ENCODE data around the gene TAF5. TPM values are rescaled to one million over a fixed set of nuclear protein-coding genes. Genes with fewer than 3 reads are reported as not detected.

TAF5 gene
- total RNA-seq, 1 donor from 2014 or later = 2.4 TPM

DNA sequence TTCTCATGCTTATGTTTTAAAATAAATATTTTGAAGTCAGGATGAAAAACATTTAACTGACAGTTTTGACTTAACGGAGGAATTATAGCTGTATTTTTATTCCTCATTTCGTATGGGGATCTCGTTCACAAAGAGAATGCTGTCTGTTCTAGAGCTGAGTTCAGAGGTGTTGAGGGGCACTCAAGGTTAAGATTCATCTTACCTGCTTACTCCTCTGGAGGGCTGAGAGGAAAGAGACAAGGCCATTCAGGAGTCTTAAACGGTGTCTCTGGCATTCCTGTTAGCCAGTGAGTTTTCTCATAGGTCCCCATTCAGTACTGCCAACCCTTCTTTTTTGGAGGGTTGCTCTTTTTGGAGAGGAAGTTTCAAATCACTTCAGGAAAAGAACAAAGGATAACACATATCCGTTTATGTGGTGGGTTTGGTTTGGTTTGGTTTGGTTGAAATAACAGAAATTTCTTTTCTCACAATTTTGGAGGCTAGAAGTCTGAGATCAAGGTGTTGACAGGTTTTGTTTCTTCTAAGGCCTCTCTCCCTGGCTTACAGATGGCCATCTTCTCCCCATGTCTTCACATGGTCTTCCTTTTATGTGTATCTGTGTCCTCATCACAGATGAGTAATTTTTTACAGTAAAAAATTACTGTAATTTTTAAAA lies 61.3 kb downstream of the TAF5 start:
- no peak overlapping the region for H3K4me3 ChIP-seq

DNA sequence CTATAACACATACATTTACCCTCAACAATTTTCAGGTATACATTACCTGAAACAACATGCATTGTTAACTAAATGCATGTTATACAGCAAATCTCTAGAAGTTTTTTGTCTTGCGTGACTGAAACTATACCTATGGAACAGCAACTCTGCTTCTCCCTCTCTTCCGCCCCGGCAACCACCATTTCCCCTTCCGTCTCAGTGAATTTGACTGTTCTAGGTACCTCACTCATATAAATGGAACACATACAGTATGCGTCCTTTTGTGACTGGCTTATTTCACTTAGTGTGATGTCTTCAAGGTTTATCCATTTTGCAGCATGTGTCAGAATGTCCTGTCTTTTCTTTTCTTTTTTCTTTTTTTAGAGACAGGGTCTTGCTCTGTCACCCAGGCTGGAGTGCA lies 61.9 kb downstream of the TAF5 start:
- TF ChIP-seq, protein P1, sequence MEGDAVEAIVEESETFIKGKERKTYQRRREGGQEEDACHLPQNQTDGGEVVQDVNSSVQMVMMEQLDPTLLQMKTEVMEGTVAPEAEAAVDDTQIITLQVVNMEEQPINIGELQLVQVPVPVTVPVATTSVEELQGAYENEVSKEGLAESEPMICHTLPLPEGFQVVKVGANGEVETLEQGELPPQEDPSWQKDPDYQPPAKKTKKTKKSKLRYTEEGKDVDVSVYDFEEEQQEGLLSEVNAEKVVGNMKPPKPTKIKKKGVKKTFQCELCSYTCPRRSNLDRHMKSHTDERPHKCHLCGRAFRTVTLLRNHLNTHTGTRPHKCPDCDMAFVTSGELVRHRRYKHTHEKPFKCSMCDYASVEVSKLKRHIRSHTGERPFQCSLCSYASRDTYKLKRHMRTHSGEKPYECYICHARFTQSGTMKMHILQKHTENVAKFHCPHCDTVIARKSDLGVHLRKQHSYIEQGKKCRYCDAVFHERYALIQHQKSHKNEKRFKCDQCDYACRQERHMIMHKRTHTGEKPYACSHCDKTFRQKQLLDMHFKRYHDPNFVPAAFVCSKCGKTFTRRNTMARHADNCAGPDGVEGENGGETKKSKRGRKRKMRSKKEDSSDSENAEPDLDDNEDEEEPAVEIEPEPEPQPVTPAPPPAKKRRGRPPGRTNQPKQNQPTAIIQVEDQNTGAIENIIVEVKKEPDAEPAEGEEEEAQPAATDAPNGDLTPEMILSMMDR (IDR thresholded peaks at IDR 0.05) = no peak
- Histone ChIP-seq H3K27me3 (no peaks in the 10 kb centered on the region), H3K9me3 (no peaks in the 10 kb centered on the region), H3K4me3 (no peak overlapping the region), H3K4me1 (no peaks in the 10 kb centered on the region), H3K36me3 (peaks cover 26 to 72% of the 10 kb centered on the region in 2 donors), H3K27ac (no peak overlapping the region)
- intact Hi-C loops (cut with DNase I) = no loop called here
- no peak for DNase-seq (ENCODE audit: low spot score in 2 of 2)

More for the DNA sequence above, 61.3 kb downstream of the TAF5 start:
- Histone ChIP-seq H3K36me3 (peaks cover 31 to 72% of the 10 kb centered on the region in 2 donors), H3K27me3 (no peaks in the 10 kb centered on the region), H3K4me1 (no peaks in the 10 kb centered on the region), H3K27ac (no peak overlapping the region), H3K9me3 (no peaks in the 10 kb centered on the region)
- intact Hi-C loops (cut with DNase I) = no loop called here
- DNase-seq (ENCODE audit: low spot score in 2 of 2) = no peak
- TF ChIP-seq, protein P1 (IDR thresholded peaks at IDR 0.05) = no peak

DNA sequence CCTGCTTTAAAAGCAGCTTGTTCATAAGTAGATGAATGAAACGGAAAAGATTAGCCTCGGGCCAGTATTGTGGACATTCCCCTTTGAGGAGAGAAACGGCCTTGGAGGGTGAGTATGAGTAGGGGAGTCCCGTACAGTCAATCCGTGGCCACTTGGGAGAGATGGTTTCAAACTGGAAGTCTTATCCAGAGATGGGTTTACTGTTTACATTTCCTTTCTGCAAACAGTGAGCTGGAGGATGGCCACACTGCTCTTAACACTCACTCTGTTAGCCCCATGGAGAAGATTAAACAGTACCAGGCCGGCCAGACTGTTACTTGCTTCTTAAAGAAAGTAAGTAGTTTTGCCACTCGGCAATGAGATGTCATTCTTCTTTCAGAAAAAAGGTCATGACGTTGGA lies 64.1 kb downstream of the TAF5 start:
- Histone ChIP-seq H3K36me3 (peaks cover 30 to 75% of the 10 kb centered on the region in 2 donors), H3K9me3 (no peaks in the 10 kb centered on the region), H3K27ac (no peak overlapping the region), H3K4me3 (no peak overlapping the region), H3K27me3 (no peaks in the 10 kb centered on the region), H3K4me1 (no peaks in the 10 kb centered on the region)
- no peak for DNase-seq (ENCODE audit: low spot score in 2 of 2)
- intact Hi-C loops (cut with DNase I) = no loop called here
- TF ChIP-seq, protein P1 (IDR thresholded peaks at IDR 0.05) = no peak

DNA sequence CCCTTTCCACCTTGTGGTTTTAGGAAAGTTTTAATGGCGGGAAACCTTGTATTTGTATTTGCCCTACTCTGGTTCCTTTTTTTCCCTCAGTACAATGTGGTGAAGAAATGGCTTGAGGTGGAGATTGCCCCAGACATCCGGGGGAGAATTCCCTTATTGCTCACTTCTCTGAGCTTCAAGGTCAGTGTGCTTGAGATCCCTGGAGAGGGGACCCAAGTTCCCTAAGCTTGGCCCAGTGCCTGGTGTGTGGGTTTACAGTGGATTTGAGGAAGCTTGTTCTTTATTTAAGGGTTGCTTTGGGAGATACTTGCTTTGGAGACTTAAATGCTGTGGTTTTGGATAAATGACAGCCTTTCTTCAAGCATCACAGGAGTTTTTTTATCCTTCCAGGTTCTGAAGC lies 66.1 kb downstream of the TAF5 start:
- no peaks in the 10 kb centered on the region for H3K27me3 ChIP-seq
- no peak overlapping the region for H3K27ac ChIP-seq
- TF ChIP-seq, protein P1 (IDR thresholded peaks at IDR 0.05) = no peak
- no peak overlapping the region for H3K4me3 ChIP-seq
- no peaks in the 10 kb centered on the region for H3K4me1 ChIP-seq
- peaks cover 41 to 80% of the 10 kb centered on the region in 2 donors for H3K36me3 ChIP-seq
- intact Hi-C loops (cut with DNase I) = no loop called here
- H3K9me3 ChIP-seq = no peaks in the 10 kb centered on the region
- no peak for DNase-seq (ENCODE audit: low spot score in 2 of 2)

Other genes with a start within 250 kb of the TAF5 start
- 25.9 TPM for gene NT5C2, start 174.7 kb upstream of the TAF5 start, total RNA-seq
- gene RPEL1, start 122.1 kb upstream of the TAF5 start, total RNA-seq = not detected
- not detected for gene INA, start 90.8 kb upstream of the TAF5 start, total RNA-seq
- 9.7 TPM for gene PCGF6, start 16.8 kb upstream of the TAF5 start, total RNA-seq
- 481 TPM for gene ATP5MK, start 28.5 kb downstream of the TAF5 start, total RNA-seq
- gene PDCD11, start 28.6 kb downstream of the TAF5 start, total RNA-seq = 4.8 TPM
- gene CALHM2, start 84.4 kb downstream of the TAF5 start, total RNA-seq = 124 TPM
- gene CALHM1, start 90.9 kb downstream of the TAF5 start, total RNA-seq = not detected
- not detected for gene CALHM3, start 111.3 kb downstream of the TAF5 start, total RNA-seq
- gene NEURL1, start 125.7 kb downstream of the TAF5 start, total RNA-seq = not detected

Measured in ascending aorta (tissue), 2 donors.